ENCODE results near the gene BRI3. TPM values are rescaled to one million over a fixed set of nuclear protein-coding genes. Genes with fewer than 3 reads are reported as not detected.

The BRI3 gene
- total RNA-seq, 2 donors from 2014 or later, result 55.6 to 61.1 TPM

DNA sequence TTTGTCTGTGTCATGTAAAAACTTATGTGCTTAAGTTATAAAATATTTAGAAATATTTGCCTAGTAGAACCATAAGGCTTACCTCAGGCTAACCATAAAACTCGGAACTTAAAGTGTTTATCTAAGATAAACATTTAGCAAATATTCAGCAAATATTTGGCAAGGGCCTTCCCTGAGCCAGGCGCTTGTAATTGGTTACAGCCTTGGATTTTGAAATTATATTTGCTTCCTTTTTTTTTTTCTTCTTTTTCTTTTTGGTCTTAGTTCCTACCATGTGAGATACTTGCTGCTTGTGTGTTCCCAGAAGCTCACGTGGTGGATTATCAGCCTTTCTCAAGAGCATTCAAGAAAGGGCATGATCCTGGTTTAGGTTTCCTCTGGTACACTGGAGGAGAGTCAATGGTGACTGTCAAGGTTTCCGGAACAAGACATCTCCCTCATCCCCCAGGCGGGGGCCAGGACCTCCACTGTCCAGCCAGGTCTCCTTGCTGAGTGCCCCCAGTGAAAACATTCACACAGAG is 5.2 kb upstream of the BRI3 start:
- Histone ChIP-seq H3K4me3 (no peak overlapping the region), H3K36me3 (no peaks in the 10 kb centered on the region), H3K4me1 (peaks cover 0 to 4% of the 10 kb centered on the region in 2 donors), H3K9me3 (no peaks in the 10 kb centered on the region), H3K27me3 (no peaks in the 10 kb centered on the region), H3K27ac (peak overlapping the region in 1 of 2 donors; percentile 11)
- TF ChIP-seq, protein P1, sequence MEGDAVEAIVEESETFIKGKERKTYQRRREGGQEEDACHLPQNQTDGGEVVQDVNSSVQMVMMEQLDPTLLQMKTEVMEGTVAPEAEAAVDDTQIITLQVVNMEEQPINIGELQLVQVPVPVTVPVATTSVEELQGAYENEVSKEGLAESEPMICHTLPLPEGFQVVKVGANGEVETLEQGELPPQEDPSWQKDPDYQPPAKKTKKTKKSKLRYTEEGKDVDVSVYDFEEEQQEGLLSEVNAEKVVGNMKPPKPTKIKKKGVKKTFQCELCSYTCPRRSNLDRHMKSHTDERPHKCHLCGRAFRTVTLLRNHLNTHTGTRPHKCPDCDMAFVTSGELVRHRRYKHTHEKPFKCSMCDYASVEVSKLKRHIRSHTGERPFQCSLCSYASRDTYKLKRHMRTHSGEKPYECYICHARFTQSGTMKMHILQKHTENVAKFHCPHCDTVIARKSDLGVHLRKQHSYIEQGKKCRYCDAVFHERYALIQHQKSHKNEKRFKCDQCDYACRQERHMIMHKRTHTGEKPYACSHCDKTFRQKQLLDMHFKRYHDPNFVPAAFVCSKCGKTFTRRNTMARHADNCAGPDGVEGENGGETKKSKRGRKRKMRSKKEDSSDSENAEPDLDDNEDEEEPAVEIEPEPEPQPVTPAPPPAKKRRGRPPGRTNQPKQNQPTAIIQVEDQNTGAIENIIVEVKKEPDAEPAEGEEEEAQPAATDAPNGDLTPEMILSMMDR (IDR thresholded peaks at IDR 0.05), result no peak
- DNase-seq (ENCODE audit: low spot score), result no peak

DNA sequence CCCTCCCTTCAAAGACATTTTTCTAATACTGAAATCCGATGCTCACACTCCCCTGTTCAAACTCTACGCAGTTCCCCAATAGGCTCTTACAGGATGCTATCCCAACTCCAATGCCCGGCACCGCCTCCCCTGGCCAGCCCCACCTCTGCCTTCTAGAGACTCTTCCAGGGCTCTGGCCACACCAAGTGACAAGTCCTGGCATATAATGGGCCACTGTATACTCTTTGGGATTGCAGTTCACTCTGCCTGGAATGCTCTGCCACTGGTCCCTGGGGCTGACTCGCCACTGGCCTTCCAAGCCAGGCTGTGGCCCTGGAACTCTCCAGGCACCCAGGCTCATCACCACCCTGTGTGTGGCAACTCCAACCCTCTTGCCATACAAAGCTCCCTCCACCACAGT is 3.1 kb upstream of the BRI3 start:
- Histone ChIP-seq H3K27ac (no peak overlapping the region), H3K4me1 (peaks cover 0 to 15% of the 10 kb centered on the region in 2 donors), H3K27me3 (no peaks in the 10 kb centered on the region), H3K4me3 (no peak overlapping the region), H3K36me3 (no peaks in the 10 kb centered on the region), H3K9me3 (no peaks in the 10 kb centered on the region)
- no peak for DNase-seq (ENCODE audit: low spot score)
- TF ChIP-seq, protein P1 (IDR thresholded peaks at IDR 0.05), result no peak

DNA sequence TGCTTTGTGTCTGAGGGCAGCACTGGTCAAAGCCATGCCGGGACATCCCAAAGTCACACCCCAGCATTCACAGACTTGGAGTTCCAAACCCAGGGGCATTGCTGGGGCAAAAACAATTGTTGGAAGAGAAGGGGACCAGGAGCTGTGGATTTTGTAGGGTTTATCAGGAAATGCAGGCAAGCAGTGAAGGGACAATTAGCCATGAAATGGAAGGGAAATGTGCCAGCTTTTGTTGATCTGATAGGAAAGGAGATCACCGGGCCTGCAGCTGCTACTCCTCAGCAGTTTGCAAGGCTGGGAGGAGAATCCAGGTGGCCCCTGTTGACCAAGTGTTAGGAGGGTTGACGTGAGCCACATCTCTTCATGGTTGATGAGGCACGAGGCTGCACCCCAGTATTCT is 2.5 kb upstream of the BRI3 start:
- H3K27ac ChIP-seq, result no peak overlapping the region
- no peak for DNase-seq (ENCODE audit: low spot score)
- peaks cover 0 to 20% of the 10 kb centered on the region in 2 donors for H3K4me1 ChIP-seq
- no peaks in the 10 kb centered on the region for H3K36me3 ChIP-seq
- H3K27me3 ChIP-seq, result no peaks in the 10 kb centered on the region
- H3K4me3 ChIP-seq, result no peak overlapping the region
- H3K9me3 ChIP-seq, result no peaks in the 10 kb centered on the region
- TF ChIP-seq, protein P1 (IDR thresholded peaks at IDR 0.05), result no peak

GRCh38 chr7:98280296-98280695 is 1.2 kb upstream of the BRI3 start:
- TF ChIP-seq, protein P1 (IDR thresholded peaks at IDR 0.05), result no peak
- peak overlapping the region; percentile 85 to 92 for H3K27ac ChIP-seq

DNA sequence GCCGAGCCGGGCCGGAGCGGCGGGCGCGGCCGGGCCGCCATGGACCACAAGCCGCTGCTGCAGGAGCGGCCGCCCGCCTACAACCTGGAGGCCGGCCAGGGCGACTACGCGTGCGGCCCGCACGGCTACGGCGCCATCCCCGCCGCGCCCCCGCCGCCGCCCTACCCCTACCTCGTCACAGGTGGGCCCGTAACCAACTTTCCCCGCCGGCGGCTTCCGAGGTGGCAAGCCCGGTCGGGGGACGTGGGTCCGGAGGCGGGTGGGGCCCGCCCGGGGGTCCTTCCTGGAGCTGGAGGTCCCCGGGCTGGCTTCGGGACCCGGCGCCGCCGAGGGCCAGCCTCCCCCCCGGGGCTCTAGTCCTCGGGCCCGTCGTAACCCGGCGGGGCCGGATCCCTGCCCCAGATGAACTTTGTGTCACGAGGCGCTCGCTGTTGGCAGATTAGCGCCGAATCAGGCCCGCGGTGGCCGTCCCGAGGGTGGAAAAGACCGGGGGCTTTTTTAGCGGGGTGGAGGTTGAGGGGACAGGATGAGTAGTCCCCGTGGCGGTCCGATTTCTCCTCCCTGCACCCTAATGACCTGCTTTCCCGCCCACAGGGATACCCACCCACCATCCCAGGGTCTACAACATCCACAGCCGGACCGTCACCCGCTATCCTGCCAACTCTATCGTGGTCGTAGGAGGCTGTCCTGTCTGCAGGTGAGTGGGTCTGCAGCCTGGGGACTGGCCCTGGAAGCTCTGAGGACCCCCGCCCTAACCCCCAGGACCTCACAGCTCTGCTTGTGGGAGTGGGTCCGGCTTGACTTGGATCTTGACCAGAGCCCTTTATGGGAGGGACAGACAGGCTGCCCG is 496 bp downstream of the BRI3 start:
- Histone ChIP-seq H3K27ac (peak overlapping the region; percentile 98 to 99), H3K27me3 (no peaks in the 10 kb centered on the region), H3K36me3 (no peaks in the 10 kb centered on the region), H3K9me3 (no peaks in the 10 kb centered on the region), H3K4me3 (peak overlapping the region; percentile 90 to 99), H3K4me1 (peaks cover 0 to 47% of the 10 kb centered on the region in 2 donors)
- DNase-seq (ENCODE audit: low spot score), result no peak
- TF ChIP-seq, protein P1 (IDR thresholded peaks at IDR 0.05), result no peak

More at GRCh38 chr7:98280296-98280695, 1.2 kb upstream of the BRI3 start:
- Histone ChIP-seq H3K36me3 (no peaks in the 10 kb centered on the region), H3K27me3 (no peaks in the 10 kb centered on the region), H3K9me3 (no peaks in the 10 kb centered on the region), H3K4me3 (peak overlapping the region; percentile 46 to 90), H3K4me1 (peaks cover 0 to 34% of the 10 kb centered on the region in 2 donors)
- DNase-seq (ENCODE audit: low spot score), result no peak
